Panc1 (cell line): ENCODE measurements around the gene PSMD13. TPM values are rescaled to one million over a fixed set of nuclear protein-coding genes. Genes with fewer than 3 reads are reported as not detected.

Experiments
- ATAC-seq: fragments of 200-7000 bp; cut with Tn5 transposase; 2 replicates; pipeline ENCODE4 v1.9.1; 2020; ENCODE audit warnings: mild to moderate bottlenecking, moderate library complexity
- BruUV-seq: library from RNA; stranded (reverse); fragments of 400-500 nt; replicated peaks from 2 replicates; lab custom pipeline; 2021; lab: Mats Ljungman, UMichigan
- CTCF ChIA-PET: fragments of 300-600 bp; sonication (Branson Sonifier 250); formaldehyde crosslinking; loops from one replicate; lab custom pipeline; 2022; ENCODE audit warnings: antibody characterized with exemption; lab: Charles Lee
- POLR2A ChIA-PET: fragments of 300-600 bp; sonication (Branson Sonifier 250); formaldehyde crosslinking; loops from one replicate; lab custom pipeline; 2022; ENCODE audit warnings: antibody characterized with exemption; lab: Charles Lee
- DNase-seq: peaks from one replicate; pipeline ENCODE4 v3.0.0-alpha.2; 2010; ENCODE audit warnings: low read depth, low spot score
- H3K27ac ChIP-seq: 2 replicates; pipeline ENCODE4 v1.5.1; 2011; ENCODE audit warnings: mild to moderate bottlenecking, low read length, inconsistent platforms
- H3K27me3 ChIP-seq: fragments of 200-500 bp; sonication (Bioruptor generic); 2 replicates; pipeline ENCODE4 v1.6.0; 2014; ENCODE audit warnings: low read length, inconsistent platforms; ENCODE audit not compliant: control insufficient read depth, insufficient read depth
- H3K36me3 ChIP-seq: fragments of 200-500 bp; sonication (Bioruptor generic); 2 replicates; pipeline ENCODE4 v1.5.1; 2014; ENCODE audit warnings: inconsistent platforms, mild to moderate bottlenecking, low read length, moderate library complexity; ENCODE audit not compliant: control insufficient read depth, insufficient read depth
- H3K4me1 ChIP-seq: 2 replicates; pipeline ENCODE4 v1.5.1; 2011; ENCODE audit warnings: inconsistent platforms, mild to moderate bottlenecking, low read length, moderate library complexity; ENCODE audit not compliant: control insufficient read depth, insufficient read depth
- H3K4me3 ChIP-seq, 2 experiments: 2 replicates each; pipeline ENCODE4 v1.5.1; 2011 to 2012; ENCODE audit warnings: low read depth in 2 of 2, low read length in 2 of 2, mild to moderate bottlenecking in 2 of 2, inconsistent platforms in 1 of 2, moderate library complexity in 1 of 2
- H3K9me3 ChIP-seq: fragments of 200-500 bp; sonication (Bioruptor generic); 2 replicates; pipeline ENCODE4 v1.5.1; 2014; ENCODE audit warnings: low read depth, mild to moderate bottlenecking, inconsistent platforms, low read length, moderate library complexity; ENCODE audit not compliant: control insufficient read depth, insufficient read depth
- CTCF ChIP-seq: fragments of 450-650 bp; IDR thresholded peaks from 2 replicates; pipeline ENCODE4 v1.5.1; 2017; ENCODE audit warnings: mild to moderate bottlenecking
- POLR2AphosphoS5 ChIP-seq: IDR thresholded peaks from 2 replicates; pipeline ENCODE4 v1.6.1; 2012; ENCODE audit warnings: mild to moderate bottlenecking, low read depth, low read length, moderate library complexity
- REST ChIP-seq, 2 experiments: IDR thresholded peaks; 2 replicates each; pipeline ENCODE4 v1.6.1; 2011 to 2012; ENCODE audit warnings: low read depth in 2 of 2, control low read depth in 1 of 2, low read length in 1 of 2, mild to moderate bottlenecking in 1 of 2, moderate library complexity in 1 of 2; ENCODE audit not compliant: insufficient read depth in 1 of 2
- SIN3A ChIP-seq: IDR thresholded peaks from 2 replicates; pipeline ENCODE4 v1.6.1; 2012; ENCODE audit warnings: low read depth, mild to moderate bottlenecking, low read length, moderate library complexity, borderline replicate concordance; ENCODE audit not compliant: insufficient read depth
- TCF7L2 ChIP-seq: IDR thresholded peaks from 2 replicates; pipeline ENCODE4 v1.6.1; 2011; ENCODE audit warnings: mild to moderate bottlenecking, low read depth, low read length, inconsistent platforms
- in situ Hi-C: cut with HindIII; loops from 2 replicates; pipeline ENCODE4 v1.10.0; 2016; ENCODE audit warnings: low sequenced_read_pairs, low pct_unique_long_range_greater_than_20kb
- intact Hi-C: fragments of 100-400 bp; cut with micrococcal nuclease; formaldehyde crosslinking; loops from one replicate; pipeline ENCODE4 v1.10.0; 2022; ENCODE audit not compliant: unreplicated experiment
- total RNA-seq: library from RNA; stranded (reverse); gene quantifications from one replicate; pipeline ENCODE4 v1.2.1, GENCODE V29; 2021; ENCODE audit not compliant: unreplicated experiment

PSMD13 gene
- total RNA-seq, 1 experiment from 2014 or later, result 271 TPM

DNA sequence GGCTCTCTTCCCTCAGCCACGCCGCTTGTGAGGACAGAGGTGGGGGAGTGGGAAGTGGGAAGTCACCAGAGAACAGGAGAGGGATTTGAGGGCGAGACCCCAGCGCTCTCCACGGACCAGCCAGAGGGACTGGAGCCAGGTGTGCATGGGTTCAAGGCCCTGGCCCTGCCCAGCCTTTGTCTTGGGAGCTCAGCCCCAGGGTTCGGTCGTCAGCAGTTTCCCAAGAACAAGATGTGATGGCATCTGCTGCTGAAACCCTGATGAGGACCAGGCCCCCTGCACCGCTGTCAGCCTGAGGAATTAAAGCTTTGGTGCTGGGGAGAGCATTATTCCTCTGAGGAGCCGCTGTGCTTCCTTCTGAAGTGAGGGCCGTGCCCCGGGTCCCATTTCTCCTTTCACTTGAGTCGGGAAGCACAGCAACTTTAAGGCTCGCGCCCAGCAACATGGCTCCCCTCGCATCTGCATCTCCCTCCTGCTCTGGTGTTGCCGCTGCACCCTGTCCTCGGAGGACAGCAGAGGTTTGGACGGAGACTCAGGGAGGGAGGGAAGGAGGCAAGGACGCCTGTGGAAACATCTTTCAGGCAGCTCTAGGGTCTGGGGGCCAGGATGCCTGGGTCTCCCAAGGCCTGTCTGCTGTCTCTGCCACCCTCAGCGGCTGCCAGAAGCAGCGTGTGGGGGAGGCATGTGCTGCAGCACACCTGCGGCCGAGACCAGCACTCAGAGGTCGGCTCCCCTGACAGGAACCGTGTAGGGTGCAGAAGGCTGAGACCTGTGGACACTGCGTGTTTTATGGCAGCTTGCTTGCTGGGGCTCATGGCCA, 58.8 kb downstream of the PSMD13 start:
- ChIA-PET POLR2A (no interaction called here), CTCF (no interaction called here)
- BruUV-seq, result TSS peak; percentile 57

More for the DNA sequence above, 58.8 kb downstream of the PSMD13 start:
- TF ChIP-seq CTCF (no peak), TCF7L2 (no peak), SIN3A (no peak), REST (IDR thresholded peaks at IDR 0.05; ENCODE audit: insufficient read depth in 1 of 2, low read depth in 2 of 2, low read length in 1 of 2) (no peak), POLR2AphosphoS5 (no peak)
- no peaks in the 10 kb centered on the region for H3K36me3 ChIP-seq
- H3K4me1 ChIP-seq, result peaks cover 40% of the 10 kb centered on the region
- DNase-seq, result no peak
- no peak overlapping the region for H3K4me3 ChIP-seq
- intact Hi-C loops (no loop called here), in situ Hi-C loops (no loop called here)
- H3K9me3 ChIP-seq, result no peaks in the 10 kb centered on the region
- ATAC-seq, result no peak
- H3K27me3 ChIP-seq, result no peaks in the 10 kb centered on the region
- no peak overlapping the region for H3K27ac ChIP-seq
